H1 (cell line): ENCODE measurements around the gene KCNE3. TPM values are rescaled to one million over a fixed set of nuclear protein-coding genes. Genes with fewer than 3 reads are reported as not detected.
"Not testable (repeated sequence)": the region's sequence is repeated elsewhere in the genome, so short reads cannot be mapped to it uniquely, and the experiment has no call there.

Experiments
- CTCF ChIA-PET: fragments of 300-600 bp; sonication (Branson Sonifier 250); formaldehyde crosslinking; loops from one replicate; lab custom pipeline; 2021; ENCODE audit not compliant: partially characterized antibody; lab: Charles Lee
- POLR2A ChIA-PET: fragments of 300-600 bp; sonication (Branson Sonifier 250); formaldehyde crosslinking; loops from one replicate; lab custom pipeline; 2021; ENCODE audit warnings: inconsistent platforms; ENCODE audit not compliant: partially characterized antibody; lab: Charles Lee
- DNase-seq, 2 experiments: peaks; one replicate each; pipeline versions ENCODE4 v3.0.0 to v3.0.0-alpha.2; 2010 to 2022; ENCODE audit warnings: low spot score in 2 of 2, low read depth in 1 of 2, mixed read lengths in 1 of 2
- FAIRE-seq: peaks from 2 replicates; lab custom pipeline; 2011; peaks lifted over from hg19 to GRCh38; lab: Jason Lieb, UNC
- H2AFZ ChIP-seq: 2 replicates; pipeline ENCODE4 v1.8.1; 2012; ENCODE audit warnings: low read length, inconsistent platforms
- H2AK5ac ChIP-seq: 2 replicates; pipeline ENCODE4 v1.6.1; 2013; ENCODE audit warnings: low read depth, low read length
- H2BK120ac ChIP-seq: replicated peaks from 2 replicates; pipeline ENCODE3; 2013; ENCODE audit warnings: low read depth, low read length, inconsistent platforms
- H2BK12ac ChIP-seq: 2 replicates; pipeline ENCODE4 v1.6.1; 2013; ENCODE audit warnings: low read depth, low read length
- H2BK15ac ChIP-seq: 2 replicates; pipeline ENCODE4 v1.6.1; 2013; ENCODE audit warnings: low read length
- H2BK20ac ChIP-seq: 2 replicates; pipeline ENCODE4 v1.6.1; 2013; ENCODE audit warnings: low read length
- H2BK5ac ChIP-seq: 2 replicates; pipeline ENCODE4 v1.6.1; 2013; ENCODE audit warnings: low read depth, low read length
- H3K14ac ChIP-seq: 2 replicates; pipeline ENCODE4 v1.6.1; 2013; ENCODE audit warnings: inconsistent platforms; ENCODE audit not compliant: insufficient read length
- H3K18ac ChIP-seq: 2 replicates; pipeline ENCODE4 v1.6.1; 2013; ENCODE audit warnings: low read length; ENCODE audit errors: extremely low read depth
- H3K23ac ChIP-seq: 2 replicates; pipeline ENCODE4 v1.6.1; 2013; ENCODE audit warnings: inconsistent platforms; ENCODE audit not compliant: insufficient read length
- H3K23me2 ChIP-seq: 2 replicates; pipeline ENCODE4 v1.6.1; 2013; ENCODE audit warnings: low read depth, low read length
- H3K27ac ChIP-seq: 2 replicates; pipeline ENCODE4 v1.6.1; 2011; ENCODE audit warnings: low read depth, low read length, inconsistent platforms
- H3K27me3 ChIP-seq, 4 experiments: replicated peaks in 1 of 4; 1 replicate in 1 of 4; 2 replicates in 3 of 4; pipeline versions ENCODE4 v1.6.1 to v1.8.1; 2011 to 2013; ENCODE audit warnings: low read length in 3 of 4, mild to moderate bottlenecking in 3 of 4, inconsistent platforms in 2 of 4, mixed read lengths in 2 of 4, moderate library complexity in 1 of 4; ENCODE audit not compliant: control insufficient read depth in 3 of 4, insufficient read depth in 3 of 4; ENCODE audit errors: extremely low read depth in 1 of 4
- H3K36me3 ChIP-seq, 4 experiments: 2 replicates each; pipeline versions ENCODE4 v1.6.1 to v1.8.1; 2011 to 2013; ENCODE audit warnings: mild to moderate bottlenecking in 4 of 4, low read length in 3 of 4, moderate library complexity in 2 of 4, control low read depth in 1 of 4, inconsistent platforms in 1 of 4; ENCODE audit not compliant: insufficient read depth in 4 of 4, control insufficient read depth in 2 of 4
- H3K4ac ChIP-seq: replicated peaks from 2 replicates; pipeline ENCODE3; 2013; ENCODE audit warnings: low read length, low read depth, mixed read lengths, inconsistent platforms; ENCODE audit not compliant: insufficient read length
- H3K4me1 ChIP-seq, 4 experiments: replicated peaks in 1 of 4; 1 replicate in 1 of 4; 2 replicates in 3 of 4; pipeline versions ENCODE4 v1.6.1 to v1.8.1; 2011 to 2013; ENCODE audit warnings: low read length in 3 of 4, inconsistent platforms in 2 of 4, mixed read lengths in 1 of 4; ENCODE audit not compliant: insufficient read depth in 4 of 4, control insufficient read depth in 3 of 4
- H3K4me2 ChIP-seq, 2 experiments: 2 replicates each; pipeline versions ENCODE4 v1.6.1 to v1.8.1; 2011 to 2013; ENCODE audit warnings: low read depth in 2 of 2, low read length in 2 of 2, control low read depth in 1 of 2, inconsistent platforms in 1 of 2, mild to moderate bottlenecking in 1 of 2; ENCODE audit not compliant: insufficient read depth in 1 of 2
- H3K4me3 ChIP-seq, 4 experiments: fragments of 200-600, 300-600 bp in 1 of 4; sonication (generic), shearing (Covaris generic), sonication (Bioruptor Twin) in 1 of 4; 2 replicates each; pipeline versions ENCODE4 v1.5.1 to v1.8.1; 2011 to 2016; ENCODE audit warnings: low read length in 4 of 4, low read depth in 3 of 4, control low read depth in 2 of 4, inconsistent platforms in 2 of 4, mild to moderate bottlenecking in 2 of 4, mixed read lengths in 1 of 4, moderate library complexity in 1 of 4; ENCODE audit not compliant: insufficient read depth in 2 of 4; ENCODE audit errors: extremely low read depth in 1 of 4
- H3K56ac ChIP-seq: replicated peaks from 2 replicates; pipeline ENCODE3; 2013; ENCODE audit warnings: low read depth, mild to moderate bottlenecking, mixed read lengths, low read length, inconsistent platforms; ENCODE audit not compliant: insufficient read length
- H3K79me1 ChIP-seq: 2 replicates; pipeline ENCODE4 v1.6.1; 2013; ENCODE audit warnings: low read depth, low read length, control low read depth
- H3K79me2 ChIP-seq, 2 experiments: 2 replicates each; pipeline versions ENCODE4 v1.6.1 to v1.8.1; 2012 to 2013; ENCODE audit warnings: low read length in 2 of 2, mild to moderate bottlenecking in 2 of 2, inconsistent platforms in 1 of 2; ENCODE audit not compliant: insufficient read depth in 2 of 2, control insufficient read depth in 1 of 2
- H3K9ac ChIP-seq, 4 experiments: replicated peaks in 1 of 4; 1 replicate in 1 of 4; 2 replicates in 3 of 4; pipeline versions ENCODE4 v1.6.1 to v1.8.1; 2011 to 2013; ENCODE audit warnings: low read depth in 3 of 4, low read length in 3 of 4, control low read depth in 2 of 4, mild to moderate bottlenecking in 2 of 4, moderate library complexity in 2 of 4, inconsistent platforms in 1 of 4; ENCODE audit errors: extremely low read depth in 1 of 4
- H3K9me3 ChIP-seq, 2 experiments: 2 replicates each; pipeline versions ENCODE4 v1.6.1 to v1.8.1; 2012 to 2013; ENCODE audit warnings: mild to moderate bottlenecking in 2 of 2, moderate library complexity in 2 of 2, control low read depth in 1 of 2, inconsistent platforms in 1 of 2, low read depth in 1 of 2, low read length in 1 of 2, mixed read lengths in 1 of 2; ENCODE audit not compliant: insufficient read depth in 2 of 2
- H4K20me1 ChIP-seq, 2 experiments: replicated peaks in 1 of 2; 2 replicates each; pipeline versions ENCODE3 to v1.8.1; 2011 to 2013; ENCODE audit warnings: inconsistent platforms in 2 of 2, low read length in 2 of 2, mild to moderate bottlenecking in 1 of 2; ENCODE audit not compliant: insufficient read depth in 2 of 2, control insufficient read depth in 1 of 2
- H4K5ac ChIP-seq: 2 replicates; pipeline ENCODE4 v1.6.1; 2013; ENCODE audit warnings: low read length, low read depth, mixed read lengths, inconsistent platforms; ENCODE audit not compliant: insufficient read length
- H4K8ac ChIP-seq: 2 replicates; pipeline ENCODE4 v1.8.0; 2013; ENCODE audit warnings: mild to moderate bottlenecking, moderate library complexity, low read length, inconsistent platforms; ENCODE audit not compliant: insufficient read depth; ENCODE audit errors: extremely low read depth
- H4K91ac ChIP-seq: replicated peaks from 2 replicates; pipeline ENCODE3; 2013; ENCODE audit warnings: low read length, mixed read lengths, inconsistent platforms; ENCODE audit not compliant: insufficient read length
- WGBS, 2 experiments: shearing (Covaris generic) in 1 of 2; methylation state at CpG; one replicate each; pipeline versions ENCODE4 v1.1.6 to v1.1.7; 2013 to 2015; ENCODE audit warnings: low lambda C conversion rate in 2 of 2, mixed read lengths in 2 of 2, inconsistent platforms in 1 of 2, low coverage in 1 of 2, missing lambda C conversion rate in 1 of 2; ENCODE audit not compliant: insufficient replicate concordance in 2 of 2, insufficient coverage in 1 of 2, insufficient read length in 1 of 2; ENCODE audit errors: extremely low coverage in 1 of 2, missing lambda C conversion rate in 1 of 2; 5-methylcytosine and 5-hydroxymethylcytosine counted together
- polyA plus RNA-seq, 7 experiments: library from polyadenylated mRNA; depleted of rRNA in 3 of 7; stranded (reverse) in 5 of 7; unstranded in 2 of 7; fragments of >200 nt in 5 of 7; fragments of 200-250 nt in 2 of 7; gene quantifications; 1 replicate in 5 of 7; 2 replicates in 1 of 7; 4 replicates in 1 of 7; pipeline versions ENCODE4 v1.2.1 to v1.2.3, GENCODE V29; 2011 to 2013; ENCODE audit warnings: missing spikeins in 2 of 7, mixed read lengths in 2 of 7
- total RNA-seq: library from RNA; stranded (reverse); fragmentation: NEBNext Ultra II Directional; extraction: Animal tissue kit (Norgen Biotek cat#: 25700); gene quantifications from 2 replicates; pipeline ENCODE4 v1.2.1, GENCODE V29; 2021

The KCNE3 gene
- total and polyA plus RNA-seq, 2 of the 8 experiments (the other 6 are each of a cell fraction or from before 2014, with no cell fraction given) = 1.9 to 3.5 TPM

DNA sequence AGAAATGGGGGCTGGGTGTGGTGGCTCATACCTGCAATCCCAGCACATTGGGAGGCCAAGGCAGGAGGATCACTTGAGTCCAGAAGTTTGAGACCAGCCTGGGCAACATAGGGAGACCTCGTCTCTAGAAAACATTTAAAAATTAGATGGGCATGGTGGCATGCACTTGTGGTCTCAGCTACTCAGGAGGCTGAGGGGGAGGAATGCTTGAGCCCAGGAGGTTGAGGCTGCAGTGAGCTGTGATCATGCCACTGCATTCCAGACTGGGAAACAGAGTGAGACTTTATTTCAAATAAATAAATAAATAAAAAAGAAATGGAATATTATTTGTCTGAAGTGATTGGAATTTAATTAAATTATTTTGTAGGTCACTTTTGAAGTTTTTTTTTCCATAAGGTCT is 50.4 kb downstream of the KCNE3 start:
- not testable (repeated sequence) for H4K5ac ChIP-seq, DNase-seq, H4K20me1 ChIP-seq, H4K8ac ChIP-seq, H3K27me3 ChIP-seq, H2BK120ac ChIP-seq, H3K4ac ChIP-seq, H3K23ac ChIP-seq, H3K79me2 ChIP-seq, H3K4me1 ChIP-seq, H2AFZ ChIP-seq, H3K4me2 ChIP-seq, H3K18ac ChIP-seq, H3K56ac ChIP-seq, H3K27ac ChIP-seq, H2BK12ac ChIP-seq, H3K79me1 ChIP-seq, H3K9me3 ChIP-seq, H2AK5ac ChIP-seq, H3K4me3 ChIP-seq, H2BK20ac ChIP-seq, H2BK5ac ChIP-seq, H3K14ac ChIP-seq, H3K36me3 ChIP-seq, H3K23me2 ChIP-seq, H2BK15ac ChIP-seq, H4K91ac ChIP-seq, H3K9ac ChIP-seq, FAIRE-seq
- ChIA-PET POLR2A (interaction anchor here (1.3 kb wide), 1 partner anchor 34 kb away, joined by 3 read pairs; no protein-coding TSS in a partner anchor), CTCF (interaction anchor here (1.0 to 1.7 kb wide), 2 partner anchors 32 to 96 kb away, joined by 3 to 4 read pairs; no protein-coding TSS in a partner anchor)
- WGBS, 2 experiments = 79% methylated on average over 1 of the region's 1 CpG; no CpG with 5 or more reads in 1 of the 2 experiments
